ENCODE data around the gene SPATA9.

GRCh38 chr5:95634081-95634480, 48.7 kb downstream of the SPATA9 start:
- TF ChIP-seq POLR2A (IDR thresholded peaks at IDR 0.05; ENCODE audit: low read depth, low read length) (no peak), POLR2AphosphoS5 (IDR thresholded peaks at IDR 0.05; ENCODE audit: low read depth, low read length) (no peak), TAF1 (IDR thresholded peaks at IDR 0.05; ENCODE audit: borderline replicate concordance, low read depth, low read length) (no peak)
